HCT116 (cell line): ENCODE measurements around the gene SH2D1B. TPM values are rescaled to one million over a fixed set of nuclear protein-coding genes. Genes with fewer than 3 reads are reported as not detected.

Experiments used
- ATAC-seq: fragments of 200-7000 bp; cut with Tn5 transposase; 2 replicates; pipeline ENCODE4 v1.9.1; 2020; ENCODE audit warnings: mild to moderate bottlenecking, moderate library complexity
- BruUV-seq: library from RNA; stranded (reverse); fragments of 400-500 nt; replicated peaks from 2 replicates; lab custom pipeline; 2021; lab: Mats Ljungman, UMichigan
- CTCF ChIA-PET: fragments of 300-600 bp; sonication (Branson Sonifier 250); formaldehyde crosslinking; loops from one replicate; lab custom pipeline; 2021; ENCODE audit warnings: antibody characterized with exemption; lab: Charles Lee
- POLR2A ChIA-PET: fragments of 300-600, 350-600 bp; sonication (Branson Sonifier 250); formaldehyde crosslinking; loops from one replicate; lab custom pipeline; 2021; ENCODE audit warnings: antibody characterized with exemption; lab: Charles Lee
- RAD21 ChIA-PET, 2 experiments: fragments of 300-600 bp; sonication (Branson Sonifier 250); formaldehyde crosslinking; loops; one replicate each; lab custom pipeline; 2023; ENCODE audit warnings: low total read pairs in 2 of 2; ENCODE audit not compliant: uncharacterized antibody in 2 of 2, unreplicated experiment in 2 of 2, low non-redundant PET in 1 of 2; lab: Charles Lee
- DNase-seq: peaks from one replicate; pipeline ENCODE4 v3.0.0-alpha.2; 2010; ENCODE audit warnings: low read depth, low spot score
- H2AFZ ChIP-seq: fragments of 200-600 bp; shearing (Covaris generic), sonication (generic); 2 replicates; pipeline ENCODE4 v1.6.1; 2017; ENCODE audit warnings: low read depth, mixed run types, mixed read lengths, antibody characterized with exemption, low read length; ENCODE audit not compliant: poor library complexity, severe bottlenecking
- H3K27ac ChIP-seq: 2 replicates; pipeline ENCODE4 v1.5.1; 2012; ENCODE audit warnings: low read depth, low read length
- H3K27me3 ChIP-seq: fragments of 200-600 bp; sonication (generic); 2 replicates; pipeline ENCODE4 v1.6.1; 2016; ENCODE audit warnings: mixed run types, low read length, mixed read lengths; ENCODE audit not compliant: insufficient read depth
- H3K36me3 ChIP-seq, 2 experiments: fragments of 200-500 bp in 1 of 2; fragments of 200-600 bp in 1 of 2; sonication (Bioruptor generic) in 1 of 2; sonication (generic) in 1 of 2; 2 replicates each; pipeline versions ENCODE4 v1.5.1 to v1.6.1; 2014 to 2016; ENCODE audit warnings: low read length in 2 of 2, inconsistent platforms in 1 of 2, mixed read lengths in 1 of 2, mixed run types in 1 of 2; ENCODE audit not compliant: insufficient read depth in 2 of 2, control insufficient read depth in 1 of 2
- H3K4me1 ChIP-seq, 2 experiments: fragments of 200-600 bp in 1 of 2; sonication (generic) in 1 of 2; 2 replicates each; pipeline versions ENCODE4 v1.5.1 to v1.6.1; 2012 to 2017; ENCODE audit warnings: low read length in 2 of 2, inconsistent platforms in 1 of 2, mild to moderate bottlenecking in 1 of 2, mixed read lengths in 1 of 2, mixed run types in 1 of 2, moderate library complexity in 1 of 2; ENCODE audit not compliant: insufficient read depth in 2 of 2, control insufficient read depth in 1 of 2
- H3K4me2 ChIP-seq: fragments of 200-600 bp; sonication (generic); 2 replicates; pipeline ENCODE4 v1.6.1; 2017; ENCODE audit warnings: mixed run types, low read length, mixed read lengths
- H3K4me3 ChIP-seq, 2 experiments: fragments of 200-600 bp in 1 of 2; sonication (generic) in 1 of 2; replicated peaks in 1 of 2; 2 replicates each; pipeline ENCODE4 v1.5.1; 2011 to 2016; ENCODE audit warnings: low read length in 2 of 2, control low read depth in 1 of 2, low read depth in 1 of 2, mild to moderate bottlenecking in 1 of 2, mixed read lengths in 1 of 2, mixed run types in 1 of 2
- H3K79me2 ChIP-seq: fragments of 200-600 bp; sonication (generic); 2 replicates; pipeline ENCODE4 v1.6.1; 2017; ENCODE audit warnings: mild to moderate bottlenecking, mixed run types, low read length, moderate library complexity, mixed read lengths; ENCODE audit not compliant: insufficient read depth
- H3K9ac ChIP-seq: fragments of 200-600 bp; sonication (generic); 2 replicates; pipeline ENCODE4 v1.6.1; 2016; ENCODE audit warnings: low read length, mixed read lengths
- H3K9me2 ChIP-seq: fragments of 200-600 bp; sonication (generic), shearing (Covaris generic); 2 replicates; pipeline ENCODE4 v1.6.1; 2017; ENCODE audit warnings: mixed run types, mild to moderate bottlenecking, moderate library complexity; ENCODE audit not compliant: insufficient read depth
- H3K9me3 ChIP-seq, 2 experiments: fragments of 200-500 bp in 1 of 2; fragments of 200-600 bp in 1 of 2; sonication (Bioruptor generic) in 1 of 2; sonication (generic) in 1 of 2; 2 replicates each; pipeline ENCODE4 v1.6.1; 2014 to 2017; ENCODE audit warnings: low read length in 2 of 2, mixed read lengths in 2 of 2, inconsistent platforms in 1 of 2, low read depth in 1 of 2, mild to moderate bottlenecking in 1 of 2, mixed run types in 1 of 2, moderate library complexity in 1 of 2; ENCODE audit not compliant: control insufficient read depth in 1 of 2, insufficient read depth in 1 of 2
- H4K20me1 ChIP-seq: fragments of 200-600 bp; sonication (generic), shearing (Covaris generic); 2 replicates; pipeline ENCODE4 v1.6.1; 2017; ENCODE audit warnings: mixed run types, mild to moderate bottlenecking, moderate library complexity; ENCODE audit not compliant: insufficient read depth
- CBX3 ChIP-seq: IDR thresholded peaks from 2 replicates; pipeline ENCODE4 v1.6.1; 2012; ENCODE audit warnings: low read depth
- EGR1 ChIP-seq: IDR thresholded peaks from 2 replicates; pipeline ENCODE4 v1.6.1; 2012; ENCODE audit warnings: low read depth
- EZH2phosphoT487 ChIP-seq: fragments of 200-600 bp; IDR thresholded peaks from 2 replicates; pipeline ENCODE4 v1.6.1; 2018; ENCODE audit warnings: antibody characterized with exemption, borderline replicate concordance
- FOSL1 ChIP-seq: IDR thresholded peaks from 2 replicates; pipeline ENCODE4 v1.6.1; 2012; ENCODE audit warnings: low read depth
- JUND ChIP-seq: IDR thresholded peaks from 2 replicates; pipeline ENCODE4 v1.6.1; 2012
- SIN3A ChIP-seq: IDR thresholded peaks from 2 replicates; pipeline ENCODE4 v1.6.1; 2012; ENCODE audit warnings: low read depth
- SP1 ChIP-seq: IDR thresholded peaks from 2 replicates; pipeline ENCODE4 v1.6.1; 2012; ENCODE audit warnings: low read depth
- TCF7L2 ChIP-seq: IDR thresholded peaks from 2 replicates; pipeline ENCODE4 v1.7.0; 2011; ENCODE audit warnings: borderline replicate concordance, inconsistent platforms; ENCODE audit not compliant: insufficient read depth, insufficient read length; ENCODE audit errors: extremely low read depth
- YY1 ChIP-seq: IDR thresholded peaks from 2 replicates; pipeline ENCODE4 v1.6.1; 2011; ENCODE audit warnings: low read length, low read depth, moderate library complexity, mild to moderate bottlenecking; ENCODE audit not compliant: insufficient replicate concordance; ENCODE audit errors: extremely low read depth
- ZFX ChIP-seq: fragments of 450-650 bp; IDR thresholded peaks from 2 replicates; pipeline ENCODE4 v1.6.1; 2017
- ZNF274 ChIP-seq: fragments of 200-500 bp; sonication (Bioruptor generic); IDR thresholded peaks from 2 replicates; pipeline ENCODE4 v1.6.1; 2014; ENCODE audit warnings: mild to moderate bottlenecking, low read depth, low read length, inconsistent platforms
- intact Hi-C: fragments of 100-400 bp; cut with micrococcal nuclease; formaldehyde crosslinking; loops from 2 replicates; pipeline ENCODE4 v1.10.0; 2022
- total RNA-seq: library from RNA; stranded (reverse); gene quantifications from one replicate; pipeline ENCODE4 v1.2.1, GENCODE V29; 2021; ENCODE audit not compliant: unreplicated experiment
- TF ChIP-seq, protein P1 (sequence below): IDR thresholded peaks from 2 replicates; pipeline ENCODE4 v1.6.1; 2011; ENCODE audit warnings: mild to moderate bottlenecking, low read length, moderate library complexity; ENCODE audit not compliant: insufficient replicate concordance; ENCODE audit errors: extremely low read depth
- TF ChIP-seq, protein P2 (sequence below): IDR thresholded peaks from 2 replicates; pipeline ENCODE4 v1.6.1; 2012; ENCODE audit warnings: low read depth
- TF ChIP-seq, protein P3 (sequence below), 3 experiments: fragments of 200-600 bp in 1 of 3; sonication (generic) in 1 of 3; IDR thresholded peaks in 2 of 3; conservative IDR thresholded peaks in 1 of 3; 2 replicates each; pipeline ENCODE4 v1.5.1; 2012 to 2017; ENCODE audit warnings: low read depth in 2 of 3, low read length in 2 of 3, antibody characterized with exemption in 1 of 3, borderline replicate concordance in 1 of 3, control low read depth in 1 of 3, mild to moderate bottlenecking in 1 of 3, mixed read lengths in 1 of 3, mixed run types in 1 of 3, moderate library complexity in 1 of 3; ENCODE audit not compliant: insufficient read depth in 1 of 3
- TF ChIP-seq, protein P4 (sequence below): IDR thresholded peaks from 2 replicates; pipeline ENCODE4 v1.6.1; 2012
- TF ChIP-seq, protein P5 (sequence below): IDR thresholded peaks from 2 replicates; pipeline ENCODE4 v1.6.1; 2012

The SH2D1B gene
- total RNA-seq, 1 experiment from 2014 or later, result 0.12 TPM

DNA sequence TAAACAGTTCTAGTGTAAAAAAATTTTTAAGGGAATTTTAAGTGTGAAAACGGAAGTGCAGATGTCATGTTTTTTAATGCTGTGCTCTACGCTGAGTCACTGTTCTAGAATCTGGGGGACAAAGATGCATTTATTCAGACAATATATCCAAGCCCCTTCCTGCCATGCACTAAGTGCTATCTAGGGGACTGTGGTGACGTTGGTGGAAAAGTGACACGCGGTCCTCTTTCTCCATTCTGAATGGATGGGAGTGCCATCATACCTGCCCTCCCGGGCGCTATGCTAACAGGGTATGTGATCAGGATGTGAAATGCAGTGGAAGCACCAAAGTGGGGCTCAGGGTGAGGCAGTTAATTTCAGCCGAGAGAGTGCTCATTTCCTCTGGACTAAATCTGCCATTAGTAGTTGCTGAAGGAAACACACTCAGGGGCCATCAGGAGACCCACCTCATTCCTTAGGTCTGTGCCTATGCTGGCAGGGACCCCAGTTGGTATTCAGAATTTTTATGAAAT lies 23.8 kb downstream of the SH2D1B start:
- RAD21 ChIA-PET, result no interaction called here
- CTCF ChIA-PET, result no interaction called here
- Histone ChIP-seq H3K4me3 (no peak overlapping the region), H3K79me2 (no peaks in the 10 kb centered on the region), H3K36me3 (no peaks in the 10 kb centered on the region), H2AFZ (no peak overlapping the region), H3K9ac (no peak overlapping the region), H3K9me3 (no peaks in the 10 kb centered on the region), H3K9me2 (no peaks in the 10 kb centered on the region), H3K4me2 (no peak overlapping the region), H3K27ac (no peak overlapping the region), H3K4me1 (peaks cover 0 to 4% of the 10 kb centered on the region in 2 experiments; a peak in 2 of 4 replicates), H4K20me1 (no peaks in the 10 kb centered on the region), H3K27me3 (no peaks in the 10 kb centered on the region)
- no peak for ATAC-seq
- intact Hi-C loops, result no loop called here
- POLR2A ChIA-PET, result no interaction called here
- BruUV-seq, result no TSS peak
- DNase-seq, result no peak
- TF ChIP-seq EGR1 (no peak), ZFX (no peak), JUND (no peak), ZNF274 (no peak), EZH2phosphoT487 (no peak), YY1 (no peak), TCF7L2 (no peak), SIN3A (no peak), FOSL1 (no peak), SP1 (no peak), CBX3 (no peak)
- TF ChIP-seq, protein P1, sequence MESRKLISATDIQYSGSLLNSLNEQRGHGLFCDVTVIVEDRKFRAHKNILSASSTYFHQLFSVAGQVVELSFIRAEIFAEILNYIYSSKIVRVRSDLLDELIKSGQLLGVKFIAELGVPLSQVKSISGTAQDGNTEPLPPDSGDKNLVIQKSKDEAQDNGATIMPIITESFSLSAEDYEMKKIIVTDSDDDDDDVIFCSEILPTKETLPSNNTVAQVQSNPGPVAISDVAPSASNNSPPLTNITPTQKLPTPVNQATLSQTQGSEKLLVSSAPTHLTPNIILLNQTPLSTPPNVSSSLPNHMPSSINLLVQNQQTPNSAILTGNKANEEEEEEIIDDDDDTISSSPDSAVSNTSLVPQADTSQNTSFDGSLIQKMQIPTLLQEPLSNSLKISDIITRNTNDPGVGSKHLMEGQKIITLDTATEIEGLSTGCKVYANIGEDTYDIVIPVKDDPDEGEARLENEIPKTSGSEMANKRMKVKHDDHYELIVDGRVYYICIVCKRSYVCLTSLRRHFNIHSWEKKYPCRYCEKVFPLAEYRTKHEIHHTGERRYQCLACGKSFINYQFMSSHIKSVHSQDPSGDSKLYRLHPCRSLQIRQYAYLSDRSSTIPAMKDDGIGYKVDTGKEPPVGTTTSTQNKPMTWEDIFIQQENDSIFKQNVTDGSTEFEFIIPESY, result no peak
- TF ChIP-seq, protein P2, sequence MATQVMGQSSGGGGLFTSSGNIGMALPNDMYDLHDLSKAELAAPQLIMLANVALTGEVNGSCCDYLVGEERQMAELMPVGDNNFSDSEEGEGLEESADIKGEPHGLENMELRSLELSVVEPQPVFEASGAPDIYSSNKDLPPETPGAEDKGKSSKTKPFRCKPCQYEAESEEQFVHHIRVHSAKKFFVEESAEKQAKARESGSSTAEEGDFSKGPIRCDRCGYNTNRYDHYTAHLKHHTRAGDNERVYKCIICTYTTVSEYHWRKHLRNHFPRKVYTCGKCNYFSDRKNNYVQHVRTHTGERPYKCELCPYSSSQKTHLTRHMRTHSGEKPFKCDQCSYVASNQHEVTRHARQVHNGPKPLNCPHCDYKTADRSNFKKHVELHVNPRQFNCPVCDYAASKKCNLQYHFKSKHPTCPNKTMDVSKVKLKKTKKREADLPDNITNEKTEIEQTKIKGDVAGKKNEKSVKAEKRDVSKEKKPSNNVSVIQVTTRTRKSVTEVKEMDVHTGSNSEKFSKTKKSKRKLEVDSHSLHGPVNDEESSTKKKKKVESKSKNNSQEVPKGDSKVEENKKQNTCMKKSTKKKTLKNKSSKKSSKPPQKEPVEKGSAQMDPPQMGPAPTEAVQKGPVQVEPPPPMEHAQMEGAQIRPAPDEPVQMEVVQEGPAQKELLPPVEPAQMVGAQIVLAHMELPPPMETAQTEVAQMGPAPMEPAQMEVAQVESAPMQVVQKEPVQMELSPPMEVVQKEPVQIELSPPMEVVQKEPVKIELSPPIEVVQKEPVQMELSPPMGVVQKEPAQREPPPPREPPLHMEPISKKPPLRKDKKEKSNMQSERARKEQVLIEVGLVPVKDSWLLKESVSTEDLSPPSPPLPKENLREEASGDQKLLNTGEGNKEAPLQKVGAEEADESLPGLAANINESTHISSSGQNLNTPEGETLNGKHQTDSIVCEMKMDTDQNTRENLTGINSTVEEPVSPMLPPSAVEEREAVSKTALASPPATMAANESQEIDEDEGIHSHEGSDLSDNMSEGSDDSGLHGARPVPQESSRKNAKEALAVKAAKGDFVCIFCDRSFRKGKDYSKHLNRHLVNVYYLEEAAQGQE, result no peak
- TF ChIP-seq, protein P3, sequence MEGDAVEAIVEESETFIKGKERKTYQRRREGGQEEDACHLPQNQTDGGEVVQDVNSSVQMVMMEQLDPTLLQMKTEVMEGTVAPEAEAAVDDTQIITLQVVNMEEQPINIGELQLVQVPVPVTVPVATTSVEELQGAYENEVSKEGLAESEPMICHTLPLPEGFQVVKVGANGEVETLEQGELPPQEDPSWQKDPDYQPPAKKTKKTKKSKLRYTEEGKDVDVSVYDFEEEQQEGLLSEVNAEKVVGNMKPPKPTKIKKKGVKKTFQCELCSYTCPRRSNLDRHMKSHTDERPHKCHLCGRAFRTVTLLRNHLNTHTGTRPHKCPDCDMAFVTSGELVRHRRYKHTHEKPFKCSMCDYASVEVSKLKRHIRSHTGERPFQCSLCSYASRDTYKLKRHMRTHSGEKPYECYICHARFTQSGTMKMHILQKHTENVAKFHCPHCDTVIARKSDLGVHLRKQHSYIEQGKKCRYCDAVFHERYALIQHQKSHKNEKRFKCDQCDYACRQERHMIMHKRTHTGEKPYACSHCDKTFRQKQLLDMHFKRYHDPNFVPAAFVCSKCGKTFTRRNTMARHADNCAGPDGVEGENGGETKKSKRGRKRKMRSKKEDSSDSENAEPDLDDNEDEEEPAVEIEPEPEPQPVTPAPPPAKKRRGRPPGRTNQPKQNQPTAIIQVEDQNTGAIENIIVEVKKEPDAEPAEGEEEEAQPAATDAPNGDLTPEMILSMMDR (IDR thresholded peaks at IDR 0.05 in 2 of 3, conservative IDR thresholded peaks at IDR 0.05 in 1 of 3; ENCODE audit: borderline replicate concordance in 1 of 3, insufficient read depth in 1 of 3, low read depth in 2 of 3, low read length in 2 of 3), result no peak
- TF ChIP-seq, protein P4, sequence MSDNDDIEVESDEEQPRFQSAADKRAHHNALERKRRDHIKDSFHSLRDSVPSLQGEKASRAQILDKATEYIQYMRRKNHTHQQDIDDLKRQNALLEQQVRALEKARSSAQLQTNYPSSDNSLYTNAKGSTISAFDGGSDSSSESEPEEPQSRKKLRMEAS, result no peak
- TF ChIP-seq, protein P5, sequence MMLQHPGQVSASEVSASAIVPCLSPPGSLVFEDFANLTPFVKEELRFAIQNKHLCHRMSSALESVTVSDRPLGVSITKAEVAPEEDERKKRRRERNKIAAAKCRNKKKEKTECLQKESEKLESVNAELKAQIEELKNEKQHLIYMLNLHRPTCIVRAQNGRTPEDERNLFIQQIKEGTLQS, result no peak
